COLO829 (cell line): ENCODE measurements around the gene SIX2.
"Not testable (repeated sequence)": the region's sequence is repeated elsewhere in the genome, so short reads cannot be mapped to it uniquely, and the experiment has no call there.

ENCODE experiments used
- DNase-seq: peaks from one replicate; pipeline ENCODE4 v3.0.0; 2012; ENCODE audit warnings: low spot score

The SIX2 gene

DNA sequence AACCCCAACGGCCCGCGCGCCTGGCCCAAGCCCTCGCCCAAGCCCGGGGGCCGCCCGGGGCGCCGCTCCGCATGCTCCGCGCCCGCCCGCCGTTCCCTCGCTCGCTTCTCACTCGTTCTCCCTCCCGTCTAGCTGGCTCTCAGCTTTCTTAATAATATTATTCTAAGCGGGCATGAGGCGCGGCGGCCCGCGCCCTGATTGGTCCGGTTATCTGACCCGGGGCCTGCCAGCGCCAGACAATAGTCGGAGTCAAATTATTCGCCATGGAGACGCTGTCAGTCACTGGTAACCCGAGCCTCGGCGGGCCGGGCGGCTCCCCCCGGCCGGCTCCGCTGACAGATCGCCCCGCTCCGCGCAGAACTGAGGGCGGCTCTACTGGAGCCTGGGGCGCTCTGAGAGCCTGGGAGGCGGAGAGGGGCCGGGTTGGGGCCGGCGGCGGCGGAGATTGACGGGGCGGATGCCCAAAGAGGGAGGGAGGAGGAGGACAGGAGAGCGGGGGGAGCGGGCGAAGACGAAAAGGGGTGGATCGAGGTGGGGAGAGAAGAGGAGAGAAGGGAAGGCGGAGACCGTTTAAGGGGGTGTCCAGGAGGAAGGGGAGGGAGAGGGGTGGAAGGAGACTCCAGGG lies at the start of gene SIX2:
Gene SIX2 (minus strand): TSS at position 150 of the 625 bp plus-strand sequence. CDS start 342 bp downstream, outside the sequence.
- DNase-seq: peak; percentile 81

DNA sequence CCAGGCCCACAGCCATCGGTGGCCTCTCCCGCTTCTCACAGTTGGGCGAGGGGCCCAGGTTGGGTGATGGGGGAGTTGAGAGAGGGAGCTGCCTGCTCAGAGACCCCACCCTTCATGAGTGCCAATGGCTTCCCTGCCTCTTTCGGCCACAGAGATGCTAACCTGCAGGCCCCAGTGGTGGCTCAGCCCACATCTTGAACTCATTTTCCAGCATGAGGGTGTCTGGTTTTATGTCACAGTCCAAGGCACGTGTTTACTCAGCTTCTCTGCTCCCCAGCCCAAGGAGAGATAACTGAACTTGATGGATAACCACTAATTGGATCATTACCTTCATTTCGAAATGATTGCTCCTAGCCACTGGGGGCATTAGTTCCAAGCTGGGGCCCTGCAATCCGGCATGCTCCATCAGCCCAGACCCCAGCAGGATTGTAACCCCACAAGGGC lies 45.9 kb upstream of the SIX2 start:
- no peak for DNase-seq

DNA sequence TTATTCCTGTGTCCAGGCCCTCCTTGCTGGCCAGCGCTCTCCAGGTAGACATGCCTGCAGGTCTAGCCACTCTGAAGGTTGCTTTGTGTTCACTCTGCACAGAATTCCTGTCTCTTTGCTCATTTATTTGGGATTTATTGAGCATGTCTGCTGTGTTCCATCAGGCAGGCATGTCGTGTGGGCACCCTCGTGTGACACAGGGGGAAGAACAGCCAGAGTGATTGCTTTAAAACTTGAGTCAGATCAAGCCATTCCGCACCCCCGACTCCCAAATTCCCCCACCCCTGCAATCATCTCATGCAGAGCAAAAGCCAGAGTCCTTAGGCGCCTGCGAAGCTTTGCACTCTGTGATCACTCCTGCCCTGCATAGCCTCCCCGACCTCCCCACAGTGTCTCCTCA lies 44.7 kb upstream of the SIX2 start:
- no peak for DNase-seq

DNA sequence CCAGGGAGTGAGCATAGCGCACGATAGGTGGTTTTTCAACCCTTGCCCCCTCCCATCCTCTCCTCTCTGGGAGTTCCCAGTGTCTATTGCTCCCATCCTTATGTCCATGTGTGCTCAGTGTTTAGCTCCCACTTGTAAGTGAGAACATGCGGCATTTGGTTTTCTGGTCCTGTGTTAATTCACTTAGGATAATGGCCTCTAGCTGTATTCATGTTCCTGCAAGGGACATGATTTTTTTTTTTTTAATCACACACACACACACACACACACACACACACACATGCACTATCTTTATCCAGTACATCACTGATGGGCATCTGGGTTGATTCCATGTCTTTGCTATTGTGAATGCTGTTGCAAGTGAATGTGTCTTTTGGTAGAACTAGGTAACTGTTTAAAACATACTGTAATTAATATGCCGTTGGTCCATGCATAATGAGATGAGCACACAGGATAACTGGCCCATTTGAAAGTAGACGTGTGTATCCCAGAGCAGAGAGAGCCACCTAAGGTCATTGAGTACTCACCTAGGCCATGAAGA lies 43.2 kb upstream of the SIX2 start:
- DNase-seq: no peak

DNA sequence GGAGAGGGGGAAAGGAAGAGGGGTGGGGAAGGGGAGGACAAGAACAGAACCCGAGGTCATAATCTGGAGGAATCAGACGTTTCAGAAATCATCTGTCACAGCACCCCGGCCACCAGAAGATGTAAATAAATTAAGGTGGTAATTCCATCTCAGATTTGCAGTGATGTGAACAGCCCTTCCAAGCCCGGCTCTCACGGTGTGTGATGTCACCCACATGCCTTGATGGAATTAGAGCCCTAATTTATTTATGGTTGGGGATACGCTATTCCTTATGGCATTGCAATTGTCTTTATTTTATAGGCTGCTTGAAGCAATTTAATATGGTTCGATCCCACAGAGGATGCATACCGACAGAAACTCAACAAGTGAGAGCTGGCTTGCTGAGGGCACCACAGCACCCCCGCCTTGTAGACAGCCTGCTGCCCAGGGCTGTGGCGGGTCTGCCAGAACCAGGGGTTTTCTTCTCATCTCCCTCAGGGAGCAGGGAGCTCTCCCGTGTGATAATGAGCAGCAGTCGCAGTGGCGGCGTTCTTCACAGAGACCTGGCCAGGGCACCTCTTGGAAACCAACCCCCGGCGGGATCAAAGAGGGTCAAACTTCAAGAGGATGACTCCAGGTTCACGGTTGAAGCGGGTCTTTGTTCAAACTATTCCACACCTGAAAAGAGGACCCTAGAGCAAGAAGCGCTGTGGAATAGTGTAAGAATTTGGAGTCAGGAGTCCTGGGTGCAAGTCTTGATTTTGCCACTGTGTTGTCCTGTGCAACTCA lies 40.5 kb upstream of the SIX2 start:
- no peak for DNase-seq

DNA sequence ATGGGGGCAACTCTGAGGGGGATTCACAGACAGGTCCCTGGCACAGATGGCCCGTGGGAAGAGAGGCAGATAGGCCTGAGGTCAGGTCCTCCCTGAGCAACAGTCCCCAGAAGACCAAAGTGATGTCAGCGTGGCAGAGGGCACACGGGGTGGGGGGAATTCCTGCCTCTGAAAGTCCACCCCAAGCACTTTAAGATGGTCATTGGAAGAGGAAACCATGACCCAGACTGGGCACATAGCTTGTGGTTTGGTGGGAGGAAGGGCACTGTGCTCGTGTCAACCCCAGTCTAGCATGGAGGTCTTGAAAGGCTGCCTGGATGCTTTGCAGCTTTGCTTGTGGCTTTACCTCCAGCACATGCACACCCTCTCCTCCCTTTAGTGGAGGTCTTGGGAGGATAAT lies 38.0 kb upstream of the SIX2 start:
- no peak for DNase-seq

DNA sequence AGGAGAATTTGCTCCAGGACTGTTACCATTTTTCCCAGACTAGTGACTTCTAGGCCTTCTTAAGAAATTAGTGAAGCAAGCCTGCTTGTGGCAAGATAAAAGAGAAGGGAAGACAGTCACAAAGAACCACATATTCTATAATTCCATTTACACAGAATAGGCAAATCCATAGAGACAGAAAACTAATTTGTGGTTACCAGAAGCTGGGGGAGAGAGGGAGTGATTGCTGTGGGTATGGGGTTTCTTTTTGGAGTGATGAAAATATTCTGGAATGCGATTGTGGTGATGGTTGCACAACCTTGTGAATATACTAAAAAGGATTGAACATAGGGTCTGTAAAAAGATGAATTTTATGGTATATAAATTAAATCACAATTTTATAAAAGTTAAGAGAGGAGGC lies 37.5 kb upstream of the SIX2 start:
- DNase-seq: no peak

DNA sequence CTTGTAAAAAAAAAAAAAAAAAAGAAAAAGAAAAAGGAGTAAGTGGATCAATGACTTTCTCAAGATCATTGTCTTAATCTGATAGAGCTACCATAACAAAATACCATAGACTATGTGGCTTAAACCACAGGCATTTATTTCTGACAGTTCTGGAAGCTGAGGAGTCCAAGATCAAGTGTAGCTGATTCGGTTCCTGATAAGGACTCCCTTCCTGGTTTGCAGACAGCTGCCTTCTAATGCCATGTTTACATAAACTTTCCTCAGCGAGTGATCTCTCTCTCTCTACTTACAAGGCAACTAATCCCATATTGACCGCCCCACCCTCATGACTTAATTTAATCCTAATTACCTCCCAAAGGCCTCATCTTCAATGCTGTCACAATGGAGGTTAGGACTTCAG lies 36.5 kb upstream of the SIX2 start:
- no peak for DNase-seq

DNA sequence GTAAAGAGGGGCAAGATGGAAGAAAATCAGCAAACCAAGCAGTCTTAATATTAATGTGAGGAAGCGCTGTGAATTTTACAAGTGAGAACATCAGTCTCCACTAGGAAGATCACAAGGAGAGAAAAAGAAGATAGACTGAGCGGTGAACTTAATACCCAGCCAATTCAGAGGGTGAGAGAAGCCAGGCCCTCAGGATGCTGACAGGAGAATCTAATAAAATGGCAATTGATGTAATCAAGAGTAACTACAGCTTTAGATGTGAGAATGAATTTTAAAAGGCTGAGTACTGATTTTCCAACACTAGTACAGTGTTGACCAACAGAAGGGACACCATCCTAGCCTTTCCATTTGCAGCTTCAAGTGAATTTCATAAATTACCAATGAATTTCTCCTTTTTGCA lies 35.7 kb upstream of the SIX2 start:
- no peak for DNase-seq

DNA sequence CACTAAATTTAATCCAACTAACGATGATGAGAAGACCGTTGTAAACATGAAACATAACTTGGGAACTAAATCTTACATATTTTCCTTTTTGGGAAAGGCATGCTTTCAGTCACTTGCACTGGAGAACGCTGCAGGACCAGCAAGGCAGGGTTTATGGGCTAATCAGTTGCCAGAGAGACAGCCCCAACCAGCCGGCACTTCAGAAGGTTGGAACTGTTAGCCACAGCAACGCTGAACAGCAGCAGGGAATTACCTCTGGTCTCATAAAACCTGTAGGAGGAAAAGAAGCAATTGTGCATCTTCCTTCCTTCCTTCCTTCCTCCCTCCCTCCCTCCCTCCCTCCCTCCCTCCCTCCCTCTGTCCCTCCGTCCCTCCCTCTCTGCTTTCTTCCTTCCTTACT lies 33.9 kb upstream of the SIX2 start:
- no peak for DNase-seq

DNA sequence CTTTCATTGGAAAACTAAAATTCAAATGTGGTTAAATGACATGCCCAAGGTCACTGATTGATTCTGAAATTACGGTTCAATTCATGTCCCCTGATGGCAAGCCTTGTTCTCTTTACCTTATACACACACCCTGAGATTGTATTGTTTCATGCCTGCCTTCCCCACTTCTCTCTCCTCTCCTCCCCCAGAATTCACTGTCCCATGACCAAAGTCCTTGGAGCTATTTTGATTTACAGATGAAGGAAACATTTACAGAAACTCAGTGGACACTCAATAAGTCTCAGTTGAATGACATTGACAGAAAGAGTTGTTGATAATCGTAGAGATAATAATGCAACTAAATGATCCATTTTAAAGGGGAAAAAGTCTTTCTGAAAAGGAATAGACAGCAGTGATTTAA lies 33.1 kb upstream of the SIX2 start:
- DNase-seq: no peak

DNA sequence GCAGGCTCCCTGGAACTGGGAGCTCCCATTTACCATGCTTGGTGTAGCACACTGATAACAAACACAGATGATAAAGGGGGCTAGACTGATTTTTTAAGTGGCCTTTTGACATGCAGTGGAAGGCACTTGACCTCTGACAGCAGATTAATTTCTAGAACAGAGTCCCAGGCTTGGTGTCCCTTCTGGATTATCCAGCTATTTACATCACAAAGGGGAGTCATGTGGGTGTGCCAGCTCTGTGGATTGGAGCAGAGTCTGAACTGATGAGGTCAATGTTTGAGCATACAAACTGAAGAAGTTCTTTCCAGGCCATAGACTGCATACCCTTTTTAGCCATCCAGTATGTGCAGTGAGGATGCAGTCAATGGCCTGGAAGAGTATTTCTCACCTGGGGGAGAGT lies 31.5 kb upstream of the SIX2 start:
- no peak for DNase-seq

DNA sequence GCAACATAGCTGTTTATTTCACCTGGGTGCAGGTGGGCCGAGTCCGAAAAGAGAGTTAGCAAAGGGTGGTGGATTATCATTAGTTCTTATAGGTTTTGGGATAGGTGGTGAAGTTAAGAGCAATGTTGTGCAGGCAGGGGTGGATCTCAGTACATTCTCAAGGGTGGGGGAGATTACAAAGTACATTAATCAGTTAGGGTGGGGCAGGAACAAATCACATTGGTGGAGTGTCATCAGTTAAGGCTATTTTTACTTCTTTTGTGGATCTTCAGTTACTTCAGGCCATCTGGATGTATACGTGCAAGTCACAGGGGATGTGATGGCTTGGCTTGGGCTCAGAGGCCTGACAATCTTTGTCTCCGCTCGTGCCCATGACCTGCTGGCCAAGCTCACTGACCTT lies 30.6 kb upstream of the SIX2 start:
- DNase-seq: not testable (repeated sequence)

DNA sequence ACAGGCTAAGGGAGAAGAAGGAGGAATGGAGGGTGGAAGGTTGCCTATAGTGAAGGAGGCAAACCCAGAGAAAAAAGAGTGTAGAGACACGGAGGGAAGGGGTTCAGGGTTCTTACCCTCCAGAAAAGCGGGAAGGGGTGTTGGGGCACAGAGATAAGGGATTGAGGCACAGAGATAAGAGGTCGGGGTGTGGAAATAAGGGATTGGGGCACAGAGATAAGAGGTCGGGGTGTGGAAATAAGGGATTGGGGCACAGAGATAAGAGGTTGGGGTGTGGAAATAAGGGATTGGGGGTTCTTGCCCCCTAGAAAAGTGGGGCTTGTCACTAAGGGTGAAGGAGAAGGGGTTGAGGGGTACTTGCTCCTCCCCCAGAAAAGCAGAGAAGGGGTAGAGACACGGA lies 29.6 kb upstream of the SIX2 start:
- not testable (repeated sequence) for DNase-seq

DNA sequence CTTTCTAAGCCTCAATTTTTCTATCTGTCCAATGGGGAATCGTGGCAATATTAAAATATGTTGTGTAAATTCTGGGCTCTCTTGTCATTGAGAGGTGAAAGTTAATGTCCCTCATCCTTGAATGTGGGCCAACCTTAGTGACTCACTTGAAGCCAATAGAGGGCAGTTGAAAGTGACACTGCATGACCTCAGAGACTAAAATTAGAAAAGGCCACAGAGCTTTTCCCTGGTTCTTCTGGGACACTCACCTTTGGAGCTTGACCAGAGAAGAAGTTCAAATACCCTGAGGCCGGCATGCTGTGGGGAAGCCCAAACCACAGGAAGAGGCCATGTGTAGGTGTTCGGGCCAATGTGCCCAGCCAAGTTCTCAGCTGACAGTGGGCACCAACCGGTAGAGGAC lies 24.1 kb upstream of the SIX2 start:
- no peak for DNase-seq

DNA sequence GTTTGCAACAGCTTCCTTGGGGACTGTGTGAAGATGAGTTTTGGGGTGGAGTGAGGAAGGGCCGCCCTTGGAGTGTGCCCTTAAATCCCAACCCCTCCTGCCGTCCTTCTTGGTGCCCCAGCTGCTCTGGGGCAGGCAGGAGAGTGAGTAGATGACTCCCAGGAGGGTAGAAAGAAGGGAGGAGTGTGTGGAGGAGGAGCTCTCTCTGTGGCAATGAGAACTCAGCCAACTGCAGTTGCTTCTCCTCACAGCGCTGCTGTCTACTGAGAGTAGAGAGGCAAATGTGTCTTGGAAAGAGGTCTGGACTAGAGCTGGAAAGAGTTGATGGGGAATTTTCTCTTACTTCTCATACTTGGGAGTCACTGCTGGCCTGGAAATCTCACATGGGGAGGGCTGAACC lies 21.8 kb upstream of the SIX2 start:
- DNase-seq: no peak

DNA sequence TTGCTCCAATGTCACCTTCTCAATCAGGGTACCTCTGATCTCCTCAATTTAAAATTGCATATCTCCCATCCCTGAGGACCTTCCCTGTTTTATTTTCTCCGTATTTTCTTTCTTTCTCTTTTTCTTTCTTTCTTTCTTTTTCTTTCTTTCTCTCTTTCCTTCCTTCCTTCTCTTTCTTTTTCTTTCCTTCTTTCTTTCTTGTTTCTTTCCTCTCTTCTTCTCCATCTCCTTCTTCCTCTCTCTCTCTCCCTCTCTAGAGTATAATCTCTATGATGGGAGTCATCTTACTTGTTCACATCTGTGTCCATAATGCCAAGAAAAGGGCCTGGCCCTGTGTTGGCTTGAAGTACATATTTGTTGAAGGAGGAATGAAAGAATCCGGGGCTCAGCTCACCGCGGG lies 21.3 kb upstream of the SIX2 start:
- no peak for DNase-seq

DNA sequence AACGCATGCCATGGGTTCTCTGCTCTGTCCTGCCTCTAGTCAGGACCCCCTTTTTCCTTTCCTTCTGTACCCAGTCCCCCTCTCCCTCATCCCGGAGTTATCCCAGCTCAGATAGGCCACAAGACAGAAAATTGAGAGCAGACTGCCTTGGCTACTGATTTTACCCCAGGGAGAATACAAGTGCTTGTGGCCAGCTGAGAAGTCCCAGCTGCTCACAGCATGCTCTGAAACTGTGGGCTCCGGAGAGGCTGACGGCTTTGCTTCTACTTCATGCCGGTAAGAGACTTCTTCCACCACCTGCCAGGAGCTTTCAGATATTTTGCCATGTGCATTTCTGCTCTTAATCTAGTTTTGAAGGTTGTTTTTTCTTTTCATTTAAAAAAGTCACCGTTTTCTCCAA lies 20.0 kb upstream of the SIX2 start:
- DNase-seq: no peak

DNA sequence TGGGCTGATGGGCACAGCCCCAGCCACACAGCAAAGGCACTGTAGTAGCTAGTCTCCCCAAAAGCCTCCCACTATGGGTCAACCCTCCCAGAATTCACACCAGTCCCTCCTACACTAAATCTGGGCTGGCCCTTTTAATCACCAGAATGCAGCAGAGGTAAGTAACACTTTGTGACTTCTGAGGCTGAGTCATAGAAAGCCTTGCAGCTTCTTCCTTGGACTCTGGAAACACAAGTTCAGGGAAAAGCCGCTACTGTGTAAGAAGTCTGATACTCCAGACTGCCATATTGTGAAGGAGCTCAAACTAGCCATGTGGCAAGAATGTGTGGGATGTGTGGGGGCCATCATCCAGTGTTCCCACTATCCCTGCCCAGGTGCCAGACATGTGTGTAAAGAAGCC lies 19.0 kb upstream of the SIX2 start:
- DNase-seq: peak; percentile 19

DNA sequence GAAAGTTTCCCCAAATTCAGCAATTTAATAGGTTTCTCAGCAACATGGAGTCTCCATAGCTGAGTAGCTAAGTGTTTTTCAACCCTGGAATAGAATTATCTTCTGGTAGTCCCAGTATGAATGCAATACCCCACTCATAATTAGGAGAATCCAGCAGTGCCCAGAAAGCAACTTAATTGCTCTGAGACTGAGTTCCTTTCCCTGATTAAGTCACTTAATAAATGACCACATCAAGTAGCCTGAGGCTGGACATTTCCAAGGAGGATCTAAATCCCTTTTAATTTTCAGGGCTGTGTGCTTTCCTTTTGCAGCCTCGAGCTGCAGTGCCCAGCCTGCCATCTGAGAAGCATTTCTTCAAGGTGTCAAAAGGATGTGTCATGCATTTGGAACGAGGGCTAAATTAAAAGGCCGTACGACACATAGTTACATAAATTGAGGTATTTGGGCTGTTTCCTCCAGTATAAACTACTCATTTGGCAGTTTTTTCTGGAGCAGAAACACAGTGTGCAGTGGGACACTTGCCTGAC lies 17.7 kb upstream of the SIX2 start:
- DNase-seq: no peak

DNA sequence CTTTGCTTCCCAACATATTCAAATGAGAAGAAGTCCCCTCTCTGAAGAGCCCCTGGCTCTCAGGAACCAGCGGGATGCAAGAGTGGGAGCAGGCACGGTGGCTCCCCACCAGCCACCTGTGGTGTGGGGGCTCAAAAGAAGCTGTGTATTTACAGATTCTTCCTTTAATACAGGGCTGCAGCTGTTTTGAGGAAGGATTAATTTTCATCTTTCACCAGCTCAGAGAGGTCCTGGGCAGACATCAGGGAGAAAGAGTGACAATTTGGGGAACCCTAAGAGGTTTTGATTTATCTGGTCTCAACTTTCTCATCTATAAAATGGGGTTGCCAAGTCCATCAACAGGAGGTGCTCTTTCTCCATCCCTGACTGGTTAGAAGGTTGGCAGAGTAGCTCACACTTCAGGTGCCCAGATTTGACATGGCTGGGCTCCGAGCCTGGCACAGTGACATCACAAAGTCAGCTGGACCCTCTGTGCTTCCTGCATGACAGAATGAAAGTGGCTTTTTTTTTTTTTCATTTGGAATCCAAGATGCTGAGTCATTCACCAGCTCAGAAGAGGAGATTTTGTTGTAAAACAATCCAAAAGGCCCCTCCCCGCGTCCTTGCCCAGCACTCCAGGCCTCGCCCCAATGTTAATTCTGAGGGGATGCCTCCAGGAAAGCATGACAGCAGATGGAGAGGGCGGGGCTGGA lies 15.5 kb upstream of the SIX2 start:
- peak; percentile 35 for DNase-seq

DNA sequence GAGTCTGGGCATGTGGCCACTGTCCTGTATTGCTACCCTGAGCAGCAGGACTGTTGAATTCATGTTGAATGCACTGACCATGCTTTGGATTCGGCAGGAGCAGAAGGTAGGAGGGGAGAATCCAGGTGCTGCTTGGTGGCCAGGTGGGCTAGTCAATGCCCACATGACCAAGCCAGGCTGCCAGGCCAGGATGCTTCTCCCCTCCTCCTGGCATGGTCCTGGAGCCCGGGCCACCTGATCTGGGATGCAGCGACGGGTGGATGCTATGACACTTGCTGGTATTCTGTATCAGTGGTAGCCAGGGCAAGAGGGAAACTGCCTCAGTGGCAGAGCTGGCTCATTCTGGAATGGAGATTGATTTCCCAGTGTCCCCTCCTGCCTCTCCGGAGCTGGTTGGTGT lies 14.8 kb upstream of the SIX2 start:
- DNase-seq: no peak

DNA sequence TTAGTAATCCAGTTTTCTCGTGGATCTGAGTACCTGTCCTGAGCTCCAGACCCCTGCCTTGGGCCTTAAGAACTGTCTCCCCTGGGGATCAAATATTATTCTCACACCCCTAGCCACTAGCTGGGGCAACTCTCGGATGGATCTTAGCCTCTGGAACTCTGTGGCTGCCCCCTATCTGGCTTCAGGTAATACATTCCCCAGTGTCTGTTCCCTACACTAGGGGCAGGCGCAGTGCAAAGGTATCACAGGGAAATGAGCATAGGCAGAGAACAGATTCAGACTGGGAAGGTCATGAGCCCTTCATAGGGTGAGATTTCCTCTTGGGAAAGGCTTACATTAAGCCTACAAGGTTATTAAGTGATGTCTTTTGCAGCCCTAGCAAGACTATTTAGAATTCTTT lies 11.2 kb upstream of the SIX2 start:
- no peak for DNase-seq
